ENCODE measurements around the gene BIRC6. TPM values are rescaled to one million over a fixed set of nuclear protein-coding genes. Genes with fewer than 3 reads are reported as not detected.

The BIRC6 gene
- total and polyA plus RNA-seq, 2 of the 4 experiments (the other 2 are of a cell fraction), result 26.5 to 316 TPM

GRCh38 chr2:32310577-32310976, 46.2 kb upstream of the BIRC6 start:
- intact Hi-C loops (cut with micrococcal nuclease), result no loop called here
- CTCF ChIA-PET, result no interaction called here

More at GRCh38 chr2:32310577-32310976, 46.2 kb upstream of the BIRC6 start:
- Histone ChIP-seq H2AFZ (replicated peaks; ENCODE audit: low read length, poor library complexity) (no peak overlapping the region), H3K4me3 (ENCODE audit: insufficient read depth, low read depth, low read length) (no peak overlapping the region), H2AK9ac (replicated peaks; ENCODE audit: low read depth, low read length, poor library complexity) (no peak overlapping the region), H3K9ac (ENCODE audit: low read depth, low read length) (no peak overlapping the region), H3K36me3 (ENCODE audit: control insufficient read depth, insufficient read depth, low read length) (peaks cover 6% of the 10 kb centered on the region), H3K27me3 (ENCODE audit: control insufficient read depth, insufficient read depth, low read length) (no peaks in the 10 kb centered on the region), H3K9me3 (ENCODE audit: control insufficient read depth, insufficient read depth, low read length) (no peaks in the 10 kb centered on the region), H2BK120ac (ENCODE audit: low read depth, low read length) (no peak overlapping the region), H4K8ac (ENCODE audit: low read depth in 2 of 2, low read length in 2 of 2) (no peak overlapping the region), H4K5ac (ENCODE audit: low read depth, low read length) (no peak overlapping the region), H3K23ac (ENCODE audit: low read depth, low read length) (no peak overlapping the region), H3K4me2 (ENCODE audit: low read depth, low read length) (no peak overlapping the region), H3K9me1 (ENCODE audit: insufficient read depth, low read length) (no peaks in the 10 kb centered on the region), H4K91ac (ENCODE audit: insufficient read depth, low read depth, low read length) (no peak overlapping the region), H3K4ac (ENCODE audit: low read depth, low read length) (no peak overlapping the region), H4K20me1 (ENCODE audit: insufficient read depth, low read length) (no peaks in the 10 kb centered on the region), H3K18ac (ENCODE audit: low read depth, low read length) (no peak overlapping the region), H2AK5ac (ENCODE audit: low read depth, low read length) (no peak overlapping the region), H3K79me1 (ENCODE audit: low read depth in 1 of 2, low read length in 2 of 2) (no peaks in the 10 kb centered on the region), H2BK15ac (ENCODE audit: low read depth, low read length) (no peak overlapping the region), H2BK20ac (ENCODE audit: low read depth, low read length) (no peak overlapping the region), H3K14ac (replicated peaks; ENCODE audit: low read depth, low read length) (no peak overlapping the region), H3K4me1 (ENCODE audit: control insufficient read depth, insufficient read depth, low read length) (no peaks in the 10 kb centered on the region), H2BK5ac (ENCODE audit: low read depth, low read length, poor library complexity, severe bottlenecking) (no peak overlapping the region), H3K27ac (ENCODE audit: insufficient read depth, low read length) (no peak overlapping the region), H3K56ac (ENCODE audit: extremely low read depth, insufficient read depth, low read length) (no peak overlapping the region)
- WGBS, 2 experiments (ENCODE audit: extremely low coverage in 2 of 2, insufficient read length in 1 of 2), result 100% methylated on average over 4 of the region's 7 CpGs; no CpG with 5 or more reads in 1 of the 2 experiments
- in situ Hi-C loops (cut with MboI; ENCODE audit: low sequenced_read_pairs) (no loop called here), dilution Hi-C loops (cut with HindIII; ENCODE audit: low sequenced_read_pairs, unreplicated experiment) (no loop called here)
- ATAC-seq (ENCODE audit: low read depth), result no peak
- POLR2A ChIA-PET (ENCODE audit: unreplicated experiment), result no interaction called here
- TSS peak; percentile 9 for BruUV-seq (replicated peaks)
- no peak for DNase-seq
- TF ChIP-seq NFE2L2 (IDR thresholded peaks at IDR 0.05; ENCODE audit: low read depth, low read length) (no peak), MAZ (IDR thresholded peaks at IDR 0.05; ENCODE audit: borderline replicate concordance, low read depth, low read length) (no peak), CEBPB (IDR thresholded peaks at IDR 0.05; ENCODE audit: low read depth, low read length) (no peak), CHD1 (IDR thresholded peaks at IDR 0.05; ENCODE audit: low read depth, low read length) (no peak), POLR2A (IDR thresholded peaks at IDR 0.05; ENCODE audit: low read depth, low read length) (no peak), RCOR1 (IDR thresholded peaks at IDR 0.05; ENCODE audit: insufficient replicate concordance, low read length) (no peak), RAD21 (IDR thresholded peaks at IDR 0.05; ENCODE audit: low read length) (no peak), RFX5 (IDR thresholded peaks at IDR 0.05; ENCODE audit: low read depth, low read length) (no peak), SMC3 (IDR thresholded peaks at IDR 0.05; ENCODE audit: low read depth, low read length) (no peak), ELK1 (IDR thresholded peaks at IDR 0.05; ENCODE audit: borderline replicate concordance, low read depth, low read length) (no peak), MAFK (IDR thresholded peaks at IDR 0.05; ENCODE audit: low read depth, low read length) (no peak), BHLHE40 (IDR thresholded peaks at IDR 0.05; ENCODE audit: low read depth, low read length) (no peak), FOS (IDR thresholded peaks at IDR 0.05; ENCODE audit: low read depth, low read length) (no peak), CTCF (conservative IDR thresholded peaks at IDR 0.05; ENCODE audit: low read depth, low read length) (no peak), USF2 (IDR thresholded peaks at IDR 0.05; ENCODE audit: low read depth, low read length) (no peak), MXI1 (IDR thresholded peaks at IDR 0.05; ENCODE audit: borderline replicate concordance, low read depth, low read length) (no peak)
